ENCODE data around the gene MAP4K4.
A peak's percentile ranks its signal among the peaks of the same experiment; 100 is the strongest.

MAP4K4 gene

DNA sequence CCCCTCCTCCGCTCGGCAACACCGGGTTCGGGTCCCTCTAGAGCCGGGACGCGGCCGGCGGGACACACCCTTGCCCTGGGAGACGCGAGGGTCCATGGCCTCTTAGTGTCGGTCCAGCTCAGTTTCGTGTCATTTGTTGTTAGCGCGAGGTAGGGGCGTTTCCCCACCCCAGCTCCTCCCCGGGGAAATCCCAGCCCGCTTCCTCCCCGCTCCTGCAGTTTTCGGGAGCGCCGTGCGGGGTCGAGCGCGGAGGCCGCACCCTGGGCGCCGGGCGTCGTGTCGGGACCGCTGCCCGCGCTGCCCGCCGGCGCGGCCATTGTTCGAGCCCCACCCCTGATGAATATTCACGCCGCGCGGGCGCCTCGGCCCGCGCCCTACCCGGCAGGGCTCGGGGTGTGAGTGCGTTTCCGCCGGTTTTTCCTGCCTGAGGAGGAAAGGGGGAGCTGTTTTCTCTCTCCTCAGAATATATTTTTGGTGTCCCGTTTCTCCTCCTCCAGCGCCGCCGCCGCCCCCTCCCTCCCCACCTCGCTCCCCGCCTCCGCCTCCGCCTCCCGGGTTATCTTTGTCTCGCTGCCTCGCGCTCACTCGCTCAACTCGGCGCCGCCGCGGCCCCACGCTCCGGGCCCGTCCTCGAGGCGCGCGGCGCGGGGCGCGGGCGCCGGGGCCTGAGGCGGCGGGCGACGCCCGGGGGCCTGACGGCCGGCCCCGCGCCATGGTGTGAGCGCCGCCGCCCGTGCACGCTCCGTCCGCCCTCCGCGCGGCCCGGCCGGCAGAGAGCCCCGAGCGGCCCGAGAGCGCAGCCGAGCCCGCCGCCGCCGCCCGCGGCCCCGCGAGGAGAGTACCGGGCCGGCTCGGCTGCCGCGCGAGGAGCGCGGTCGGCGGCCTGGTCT, at the start of gene MAP4K4:
MAP4K4 (plus strand) TSS at position 584 of the 890 bp plus-strand sequence. CDS start 374 bp downstream, outside the sequence.
- peak; percentile 53 for DNase-seq

DNA sequence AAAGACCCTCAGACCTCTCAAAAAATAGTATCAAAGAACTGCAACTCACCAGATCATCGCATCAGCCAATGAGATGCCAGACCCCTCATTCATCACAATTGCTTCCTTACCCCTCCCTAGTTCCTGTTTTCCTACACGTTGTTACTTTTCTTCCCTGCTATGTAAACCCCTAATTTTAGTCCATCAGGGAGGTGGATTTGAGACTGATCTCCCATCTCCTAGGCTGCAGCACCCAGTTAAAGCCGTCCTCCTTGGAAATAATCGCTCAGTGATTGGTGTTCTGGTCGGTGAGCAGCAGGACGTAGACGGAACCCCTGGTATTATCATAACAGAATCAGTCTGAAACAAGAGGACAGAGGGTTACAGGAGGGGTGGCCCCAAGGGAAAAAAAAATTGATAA, 44.0 kb upstream of the MAP4K4 start:
- no peak for DNase-seq

DNA sequence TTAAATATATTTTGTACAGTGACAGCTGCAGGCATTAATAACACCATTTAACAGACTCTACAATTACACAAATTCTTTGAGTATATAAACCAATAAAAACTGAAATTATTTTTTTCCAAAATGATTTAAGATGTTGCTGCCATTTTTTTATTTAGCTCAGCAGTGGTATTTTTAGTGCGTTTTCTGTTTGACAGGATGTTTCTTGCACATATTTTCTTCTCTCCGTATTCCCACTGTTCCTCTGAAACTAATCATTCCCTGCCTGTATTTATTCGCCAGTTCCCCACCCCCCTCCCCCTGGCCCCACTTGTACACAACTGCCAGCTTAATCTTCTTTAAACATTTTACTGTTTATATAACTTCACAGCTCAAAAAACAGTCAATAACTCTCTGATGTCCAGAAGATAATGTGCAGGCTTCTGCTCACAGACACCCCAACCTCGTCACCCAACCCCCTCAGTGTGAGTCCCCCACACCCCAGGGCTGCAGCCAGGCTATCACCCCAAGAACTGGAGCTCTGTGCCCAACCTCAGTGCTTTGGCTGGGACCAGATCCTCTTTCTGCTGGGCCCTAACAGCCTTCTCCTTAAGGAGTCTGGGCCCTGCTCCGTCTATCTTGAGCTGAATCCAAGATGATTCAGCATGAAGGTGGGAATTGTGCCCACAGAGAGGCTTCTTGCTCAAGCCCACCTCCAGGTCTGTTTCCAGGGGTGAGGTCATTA, 41.6 kb upstream of the MAP4K4 start:
- no peak for DNase-seq

DNA sequence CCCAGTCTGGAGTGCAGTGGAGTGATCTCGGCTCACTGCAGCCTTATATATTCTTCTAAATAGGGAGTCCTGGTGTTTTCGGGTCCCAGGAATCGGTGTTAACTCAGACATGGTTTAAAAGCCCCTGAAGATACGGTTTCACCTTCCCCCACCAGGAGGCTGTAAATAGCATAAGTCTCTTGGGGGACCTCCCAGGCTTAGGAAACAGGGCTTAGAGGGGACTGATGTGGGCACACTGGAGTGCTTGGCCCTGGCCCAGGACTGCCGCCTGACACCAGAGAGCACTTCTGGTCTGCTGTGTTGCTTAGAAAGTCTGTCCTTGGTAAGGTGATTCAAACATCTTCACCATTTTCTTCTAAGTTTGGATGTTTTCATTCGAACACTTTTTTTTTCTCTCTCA, 39.7 kb upstream of the MAP4K4 start:
- no peak for DNase-seq

DNA sequence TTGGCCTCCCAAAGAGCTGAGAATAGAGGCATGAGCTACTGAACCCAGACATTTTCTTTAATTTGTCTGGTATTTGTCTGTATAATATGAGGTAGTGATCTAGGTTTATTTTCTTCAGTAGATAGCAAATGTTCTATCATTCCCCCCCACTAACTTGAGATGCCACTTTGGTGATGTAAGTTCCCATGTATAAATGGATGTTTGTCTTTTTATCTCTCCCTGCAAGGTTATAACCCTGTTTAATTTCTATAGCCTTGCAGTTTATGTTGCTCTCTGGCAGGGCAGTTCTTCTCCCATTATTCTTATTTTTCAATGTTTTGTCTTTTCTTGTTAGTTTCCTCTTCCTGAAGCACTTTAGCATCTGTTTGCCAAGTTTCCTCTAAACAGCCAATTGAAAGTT, 39.1 kb upstream of the MAP4K4 start:
- DNase-seq = no peak

DNA sequence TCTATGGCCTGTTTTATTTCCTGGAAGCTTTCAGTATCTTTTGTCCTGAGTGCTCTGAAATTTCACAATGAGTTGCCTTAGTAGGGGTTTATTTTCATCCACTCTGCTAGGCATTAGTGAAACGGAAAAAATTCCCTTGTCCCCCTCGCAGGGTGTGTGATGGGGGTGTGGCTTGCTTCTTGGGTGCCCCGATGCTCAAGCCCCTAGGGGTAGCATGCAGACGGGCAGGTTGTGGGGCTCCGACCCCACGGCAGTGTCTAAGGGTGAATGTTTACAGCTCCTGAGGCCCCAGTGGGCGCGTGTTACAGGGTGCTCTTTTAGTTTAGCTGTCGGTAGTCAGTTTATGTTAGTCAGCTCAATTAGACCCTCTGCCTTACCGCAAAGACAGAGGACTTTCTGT, 32.2 kb upstream of the MAP4K4 start:
- no peak for DNase-seq

DNA sequence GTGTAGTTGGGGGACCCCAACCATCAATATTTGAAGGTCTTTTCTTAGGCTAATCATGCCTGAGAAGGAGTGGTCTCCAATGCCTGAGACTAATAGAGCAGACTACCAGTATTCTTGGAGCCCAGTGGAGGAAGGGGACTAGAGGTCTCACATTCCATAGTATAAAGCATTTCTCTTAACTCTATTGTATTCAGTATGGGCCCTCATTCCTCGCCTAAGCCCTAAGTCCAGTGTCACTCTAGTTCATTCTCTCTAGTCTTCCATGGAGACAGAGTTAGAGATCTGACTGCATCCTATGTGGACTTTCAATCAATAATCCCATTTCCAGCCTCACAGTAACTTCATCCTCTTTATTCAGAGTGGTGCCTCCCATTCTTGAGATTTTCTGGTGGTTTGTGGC, 29.7 kb upstream of the MAP4K4 start:
- no peak for DNase-seq

DNA sequence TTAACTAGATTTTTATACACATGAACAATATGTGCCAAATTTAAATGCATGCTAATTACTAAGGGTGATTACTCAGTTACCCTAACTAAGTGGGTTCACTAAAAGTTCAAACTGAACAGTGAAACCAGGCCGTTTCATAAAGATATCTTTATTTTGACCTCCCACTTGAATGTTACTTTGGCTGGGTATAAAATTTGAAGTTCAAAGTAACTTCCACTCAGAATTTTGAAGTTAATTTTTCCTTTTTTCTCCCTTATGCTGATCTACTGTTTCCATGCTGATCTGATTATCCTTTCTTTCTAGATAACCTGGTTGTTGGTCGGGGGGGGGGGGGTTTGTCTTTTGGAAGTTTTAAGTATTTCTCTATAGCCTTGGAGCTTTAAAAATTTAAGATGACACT, 25.5 kb upstream of the MAP4K4 start:
- no peak for DNase-seq

DNA sequence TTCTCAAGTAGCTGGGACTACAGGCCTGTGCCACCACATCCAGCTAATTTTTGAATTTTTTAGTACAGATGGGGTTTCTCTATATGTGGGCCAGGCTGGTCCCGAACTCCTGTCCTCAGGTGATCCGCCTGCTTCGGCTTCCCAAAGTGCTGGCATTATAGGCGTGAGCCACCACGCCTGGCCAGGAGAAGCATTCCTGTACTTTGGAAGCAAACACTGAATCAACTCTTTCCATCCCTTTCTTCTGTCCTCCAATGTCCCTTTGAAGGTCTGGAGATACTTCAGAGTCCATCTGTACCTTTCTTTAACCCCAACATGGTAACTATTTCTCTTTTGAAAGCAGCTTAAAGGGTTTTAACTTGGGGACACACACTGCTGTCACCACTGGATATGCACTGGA, 23.6 kb upstream of the MAP4K4 start:
- no peak for DNase-seq

DNA sequence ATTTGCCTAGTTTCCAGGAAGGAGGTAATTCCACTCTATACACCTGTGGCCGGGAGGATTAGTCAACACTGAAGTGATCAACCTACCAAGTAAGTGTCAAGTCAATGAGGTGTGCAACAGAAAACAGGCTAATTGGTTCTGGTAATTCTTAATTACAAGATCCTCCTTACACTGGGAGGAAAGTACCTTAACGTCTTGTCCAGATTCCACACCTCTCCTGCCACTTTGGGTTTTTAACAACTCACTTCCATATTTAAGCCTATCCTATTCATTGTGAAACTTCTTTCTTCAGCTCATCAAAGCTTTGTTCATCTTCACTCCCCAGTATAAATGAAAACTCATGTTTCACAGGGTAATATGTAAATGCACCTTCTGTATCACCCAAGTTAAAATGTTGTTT, 22.0 kb upstream of the MAP4K4 start:
- no peak for DNase-seq

DNA sequence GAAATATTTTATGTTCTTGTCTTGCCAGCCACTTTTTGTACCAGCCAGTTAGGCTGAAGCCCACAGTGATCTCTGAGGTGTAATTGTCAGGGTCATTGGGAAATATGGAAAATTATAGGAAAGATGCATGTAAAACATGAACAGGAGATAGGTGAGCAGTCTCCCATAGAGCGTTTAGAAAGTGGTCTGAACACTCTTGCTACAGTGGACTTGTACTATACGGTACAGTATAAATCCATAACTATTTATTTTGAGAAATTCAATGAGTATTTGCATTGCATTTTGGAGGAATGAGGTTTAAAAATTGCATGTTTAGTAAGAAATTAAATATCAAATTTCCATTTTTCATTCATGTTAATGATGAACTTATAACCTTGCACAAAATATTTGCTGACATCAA, 20.8 kb upstream of the MAP4K4 start:
- DNase-seq = no peak

DNA sequence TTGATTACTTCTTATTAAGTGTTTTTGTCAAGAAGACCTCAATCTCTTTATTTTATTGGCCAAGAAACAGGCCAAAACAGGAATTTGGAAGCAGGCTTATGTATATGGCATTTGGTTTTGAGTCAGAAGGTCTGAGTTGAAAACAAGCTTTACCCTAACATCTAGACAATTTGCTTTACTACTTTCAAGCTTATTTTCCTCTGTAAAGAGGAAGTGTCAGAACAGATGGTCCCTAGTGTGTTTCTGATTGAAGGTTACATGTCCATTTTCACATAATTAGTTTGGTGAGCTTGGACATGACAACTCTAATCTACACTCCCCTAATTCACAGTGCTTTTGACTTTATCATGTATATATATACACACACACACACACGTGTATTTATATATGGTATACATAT, 19.8 kb upstream of the MAP4K4 start:
- no peak for DNase-seq

DNA sequence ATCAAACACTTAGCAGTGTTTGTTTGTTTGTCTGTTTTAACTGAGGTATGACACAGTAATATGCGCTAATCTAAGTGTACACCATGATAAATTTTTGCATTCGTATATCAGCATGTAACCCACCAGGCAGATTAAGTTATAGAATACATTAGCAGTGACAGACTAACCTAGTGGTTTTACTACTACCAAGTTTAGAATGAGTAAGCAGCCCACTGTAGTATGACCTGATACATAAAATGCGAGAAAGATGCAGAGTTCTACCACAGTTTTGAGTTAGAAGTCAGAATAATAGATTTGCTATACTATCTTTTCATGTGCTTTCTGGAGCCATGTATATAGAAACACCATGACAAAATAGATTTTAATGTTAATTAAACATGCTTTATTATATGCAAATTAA, 19.1 kb upstream of the MAP4K4 start:
- DNase-seq = no peak

DNA sequence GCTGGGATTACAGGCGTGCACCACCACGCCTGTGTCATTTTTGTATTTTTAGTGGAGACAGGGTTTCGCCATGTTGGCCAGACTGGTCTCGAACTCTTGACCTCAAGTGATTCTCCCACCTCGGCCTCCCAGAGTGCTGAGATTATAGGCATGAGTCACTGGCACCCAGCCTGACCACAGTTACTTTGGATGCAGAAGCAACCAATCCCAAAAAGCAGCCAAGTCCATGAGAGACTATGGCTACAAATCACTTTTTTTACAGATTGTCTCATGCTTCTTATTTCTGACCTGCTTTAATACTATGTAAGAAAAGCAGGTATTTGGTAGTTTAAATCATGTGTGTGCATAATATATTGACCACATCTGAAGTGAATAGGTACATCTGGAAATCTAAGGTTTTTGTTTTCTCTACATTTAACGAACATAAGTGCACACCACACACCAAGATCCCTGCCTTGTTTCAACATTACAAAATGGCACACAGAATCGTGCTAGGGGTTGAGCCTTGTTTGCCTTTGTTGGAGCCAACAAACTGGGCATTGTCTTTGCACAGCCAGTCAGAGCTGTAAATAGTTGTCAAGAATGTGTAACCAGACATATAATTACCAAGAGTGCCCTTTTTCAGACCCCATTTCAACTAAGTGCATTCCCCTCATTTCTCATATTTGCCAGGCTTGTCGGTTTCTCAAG, 18.3 kb upstream of the MAP4K4 start:
- DNase-seq = no peak

DNA sequence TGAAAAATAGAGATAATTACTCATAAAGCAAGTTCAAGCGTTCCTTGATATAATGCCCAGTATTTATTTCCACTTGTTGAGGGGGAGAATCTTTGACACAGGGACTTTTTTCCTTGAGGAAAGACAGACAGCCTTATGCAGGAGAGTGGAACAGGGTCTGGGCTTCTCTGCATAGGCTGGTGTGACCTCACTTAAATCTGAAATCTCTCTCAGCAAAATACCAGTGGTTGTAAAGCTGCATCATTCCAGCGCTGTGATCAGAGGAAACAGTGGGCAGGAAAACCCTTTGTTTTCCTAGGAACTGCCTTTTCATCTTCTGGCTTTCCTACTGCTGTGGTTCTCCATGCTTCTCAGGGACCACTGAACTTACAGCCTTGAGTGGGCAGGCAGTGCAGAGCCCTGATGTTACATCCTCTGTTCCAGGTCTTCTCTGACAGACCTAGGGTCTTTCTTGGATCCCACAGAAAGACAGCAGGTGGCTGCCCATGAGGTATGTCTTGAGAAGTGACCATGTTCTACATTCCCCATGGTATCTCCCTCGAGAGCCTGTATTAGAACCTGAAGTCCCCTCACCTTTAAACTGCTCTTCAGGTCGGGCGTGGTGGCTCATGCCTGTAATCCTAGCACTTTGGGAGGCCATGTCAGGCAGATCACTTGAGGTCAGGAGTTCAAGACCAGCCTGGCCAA, 17.6 kb upstream of the MAP4K4 start:
- DNase-seq = no peak

DNA sequence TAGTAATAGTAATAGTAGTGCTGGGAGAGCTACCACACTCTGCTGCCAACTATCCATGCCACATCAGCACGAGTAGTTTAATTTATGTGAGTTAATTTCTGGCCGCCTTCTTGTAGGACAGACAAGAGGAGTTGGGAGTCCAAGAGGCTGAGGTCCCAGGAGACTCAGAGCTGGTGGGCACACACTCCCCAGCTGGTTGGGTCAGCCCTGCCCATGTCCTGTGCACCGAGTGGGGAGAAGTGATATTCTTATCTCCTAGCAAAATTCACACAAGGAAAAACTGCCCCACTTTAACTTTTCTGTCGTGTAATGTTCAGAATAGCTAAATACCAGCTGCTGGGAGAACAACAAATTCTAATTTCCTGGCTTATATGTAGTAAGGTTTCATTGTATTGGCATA, 15.2 kb upstream of the MAP4K4 start:
- no peak for DNase-seq

DNA sequence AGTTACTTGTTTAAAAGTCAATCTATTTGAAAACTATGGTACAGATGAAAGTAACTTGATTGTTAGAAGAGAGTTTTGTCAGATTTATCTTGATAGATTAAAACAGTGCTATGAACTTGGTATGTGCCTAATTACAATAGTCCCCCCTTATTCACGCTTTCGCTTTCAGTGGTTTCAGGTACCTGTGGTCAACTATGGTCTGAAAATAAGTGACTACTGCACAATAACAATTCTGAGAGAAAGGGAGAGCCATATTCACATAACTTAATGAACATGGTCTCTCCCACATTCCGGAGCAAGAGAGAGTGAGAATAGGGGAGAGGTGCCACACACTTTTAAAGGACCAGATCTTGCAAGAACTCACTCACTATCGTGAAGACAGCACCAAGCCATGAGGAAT, 13.2 kb upstream of the MAP4K4 start:
- no peak for DNase-seq

DNA sequence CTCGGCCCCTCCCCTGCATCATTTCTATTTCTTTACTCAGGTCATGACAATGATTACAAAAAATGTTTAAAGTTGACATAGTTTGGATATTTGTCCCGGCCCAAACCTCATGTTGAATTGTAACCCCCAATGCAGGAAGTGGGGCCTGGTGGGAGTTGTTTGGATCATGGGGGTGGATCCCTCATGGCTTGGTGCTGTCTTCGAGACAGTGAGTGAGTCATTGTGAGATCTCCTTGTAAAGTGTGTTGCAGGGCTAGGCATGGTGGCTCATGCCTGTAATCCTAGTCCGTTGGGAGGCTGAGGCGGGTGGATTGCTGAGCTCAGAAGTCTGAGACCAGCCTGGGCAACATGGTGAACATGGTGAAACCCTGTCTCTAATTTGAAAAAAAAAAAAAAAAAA, 9.2 kb upstream of the MAP4K4 start:
- DNase-seq = no peak

DNA sequence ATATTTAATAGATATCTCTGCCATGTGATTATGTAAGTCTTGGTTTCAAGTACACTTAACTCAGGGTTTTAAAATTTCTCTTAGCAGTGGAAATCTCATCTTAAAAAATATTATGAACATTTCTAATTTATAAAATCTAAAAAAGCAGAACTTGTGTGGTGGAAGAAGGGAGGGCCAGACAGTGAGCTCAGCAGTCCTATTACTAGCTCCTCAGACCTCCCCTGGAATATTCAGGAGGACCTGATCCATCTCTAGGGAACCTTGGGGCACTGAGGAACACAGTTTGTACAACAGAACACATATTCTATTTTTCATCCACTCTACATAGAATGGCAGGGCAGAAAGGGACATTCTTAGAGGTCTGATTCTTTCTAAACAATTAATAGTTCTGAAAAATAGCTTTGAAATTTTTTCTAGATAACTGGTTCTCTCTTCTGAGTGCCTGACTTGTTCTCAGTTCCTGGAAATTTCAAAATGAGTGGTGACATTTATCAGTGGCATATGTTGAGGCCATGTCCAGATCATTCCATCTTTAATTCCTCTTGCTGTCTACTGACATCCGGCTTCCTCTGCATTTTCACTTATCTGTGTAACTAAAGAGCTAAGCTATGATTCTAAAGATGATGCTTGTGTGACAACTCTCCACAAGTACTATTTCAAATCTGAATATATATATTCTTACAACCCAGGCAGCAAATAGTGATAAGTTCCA, 8.2 kb upstream of the MAP4K4 start:
- no peak for DNase-seq

DNA sequence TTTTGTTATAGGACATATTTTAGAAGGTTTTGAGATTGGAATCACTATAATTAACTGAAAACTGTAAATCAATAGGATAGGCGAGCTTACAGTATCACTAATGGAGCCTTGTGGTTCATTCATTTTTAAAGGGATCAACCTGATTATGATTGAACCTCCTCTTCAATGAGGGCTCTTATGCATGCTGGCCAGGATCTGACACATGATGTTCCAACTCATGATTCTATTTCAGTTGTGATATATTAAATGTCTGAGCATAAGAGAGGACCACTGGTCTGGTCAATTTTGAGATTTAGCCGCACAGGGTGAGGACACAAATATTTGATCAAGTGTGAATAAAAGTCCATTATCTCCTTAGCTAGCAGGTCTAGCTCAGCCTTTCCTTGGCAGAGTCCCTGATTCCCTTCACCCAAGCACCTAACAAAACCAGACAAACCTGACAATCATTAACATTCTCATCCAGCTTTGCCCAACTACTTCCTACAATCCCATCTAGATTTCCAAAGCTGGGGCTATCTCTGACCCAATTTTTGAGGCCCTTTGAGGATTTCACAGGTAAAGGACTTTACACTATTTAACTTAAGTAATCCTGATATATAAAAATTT, 6.9 kb upstream of the MAP4K4 start:
- DNase-seq = no peak

DNA sequence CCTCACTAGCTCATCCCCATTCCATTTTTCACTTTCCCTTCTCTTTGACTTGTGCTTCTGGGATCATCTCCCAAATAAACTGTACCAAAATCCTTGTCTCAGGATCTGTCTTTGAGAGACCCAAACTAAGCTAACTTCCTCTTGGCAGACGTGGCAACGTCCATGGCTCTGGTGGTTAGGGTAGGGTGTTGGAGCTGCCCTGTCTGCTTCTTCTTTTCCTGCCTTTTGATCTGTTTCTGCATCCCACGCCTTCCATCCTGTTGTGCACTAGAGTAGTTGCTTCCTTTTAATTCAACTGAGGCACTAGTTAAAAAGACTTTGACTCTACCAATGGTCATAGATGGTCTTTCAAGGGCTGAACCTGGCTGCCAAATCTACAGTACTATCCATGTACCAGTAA, 5.5 kb upstream of the MAP4K4 start:
- no peak for DNase-seq

DNA sequence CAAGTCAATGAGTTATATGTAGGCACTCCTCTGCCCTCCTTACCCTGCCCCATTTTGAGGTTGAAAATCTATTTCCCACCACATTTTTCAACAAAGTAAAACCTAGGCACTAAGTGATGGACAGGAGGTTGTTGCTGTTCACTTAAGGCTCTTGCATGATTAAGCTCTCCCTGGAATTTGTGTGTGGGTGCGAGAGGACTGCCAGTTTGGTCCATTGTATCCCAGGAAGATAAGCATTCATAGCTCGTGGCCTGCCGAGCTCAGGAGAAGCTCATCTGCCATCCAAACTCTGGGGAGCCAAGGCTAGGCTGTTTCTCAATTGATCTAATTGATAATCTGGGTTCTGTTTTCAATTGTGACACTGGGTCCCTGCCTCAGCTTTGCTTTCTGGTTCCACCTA, 4.7 kb upstream of the MAP4K4 start:
- DNase-seq = no peak

All from DMS79 treated with DMSO at 0.1 percent for 48 hours (cell line).